GM18505 (cell line): ENCODE results near the gene SLC22A1.
"Not testable (repeated sequence)": the region's sequence is repeated elsewhere in the genome, so short reads cannot be mapped to it uniquely, and the experiment has no call there.

ENCODE experiments used
- ATAC-seq: cut with Tn5 transposase; IDR thresholded peaks from one replicate; pipeline ENCODE4 v1.9.1; 2021; ENCODE audit not compliant: unreplicated experiment
- POLR2A ChIP-seq: IDR thresholded peaks from 4 replicates; pipeline ENCODE4 v1.6.1; 2011; ENCODE audit warnings: borderline replicate concordance; ENCODE audit not compliant: insufficient read depth, insufficient read length; ENCODE audit errors: extremely low read depth

Gene SLC22A1

DNA sequence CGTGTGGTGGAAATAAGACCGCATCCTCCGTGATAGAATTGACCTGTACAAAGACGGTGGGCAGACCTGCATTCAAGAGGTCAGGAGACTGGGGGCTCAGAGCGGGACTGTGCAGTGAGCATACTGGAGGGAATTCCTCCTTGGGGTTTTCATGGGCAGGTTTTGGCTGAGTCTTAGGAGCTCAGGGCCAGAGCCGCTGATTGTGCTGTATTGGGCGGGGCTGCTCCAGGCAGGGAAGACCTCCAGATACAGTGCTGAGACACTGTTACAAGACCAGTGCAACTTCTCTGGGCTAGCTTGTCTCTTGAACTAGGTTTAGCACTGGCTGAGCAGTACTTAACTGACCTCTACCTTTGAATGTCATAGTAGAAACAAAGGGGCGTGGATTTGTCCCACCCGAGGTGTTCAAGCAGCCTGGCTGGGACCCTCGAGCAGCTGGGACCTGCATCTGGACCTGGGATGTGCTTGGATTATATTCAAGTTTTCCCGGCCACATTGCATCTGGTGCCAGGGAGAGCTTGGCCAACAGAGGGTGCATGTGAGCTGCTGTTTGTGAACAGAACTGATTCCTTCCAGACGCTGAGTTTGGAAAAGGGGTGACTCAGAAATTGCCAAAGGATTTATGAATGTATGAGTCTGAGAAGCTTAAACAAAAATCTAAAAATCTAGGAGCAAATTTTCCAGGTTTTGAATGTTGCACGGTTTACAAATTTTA, 33.4 kb upstream of the SLC22A1 start:
- no peak for TF ChIP-seq POLR2A
- ATAC-seq: no peak

DNA sequence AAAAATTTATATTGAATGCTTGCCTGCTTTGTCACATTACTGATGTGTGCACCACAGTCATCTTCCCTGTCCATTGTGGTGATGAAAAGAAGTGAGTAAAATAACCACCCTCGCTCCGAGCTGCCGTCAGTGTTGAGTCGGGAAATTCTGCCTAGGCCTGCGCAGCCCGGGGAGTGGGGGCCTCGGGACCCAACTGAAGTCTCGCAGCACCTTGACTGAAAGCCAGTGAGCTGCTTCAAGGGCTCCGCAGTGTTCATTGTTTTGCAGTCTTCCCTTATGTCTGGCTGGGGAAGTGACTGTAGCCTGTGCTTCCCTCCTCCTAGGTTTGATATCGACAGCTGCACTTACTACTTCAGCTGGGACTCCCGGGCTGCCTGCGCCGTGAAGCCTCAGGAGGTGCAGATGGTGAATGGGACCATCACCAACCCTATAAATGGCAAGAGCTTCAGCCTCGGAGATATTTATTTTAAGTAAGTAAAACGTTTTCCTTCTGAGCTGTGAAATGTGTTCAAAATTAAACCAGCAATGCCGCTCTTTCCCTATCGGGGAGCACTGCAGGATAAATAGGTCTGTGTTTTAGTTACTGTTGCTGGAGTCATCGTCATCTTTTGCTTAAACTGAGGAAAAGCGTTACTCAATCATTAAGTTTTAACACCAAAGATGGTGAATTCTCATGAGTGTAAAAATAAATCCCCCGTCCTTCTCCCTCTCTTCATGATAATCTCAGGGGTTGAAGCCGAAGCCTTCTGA, 32.7 kb upstream of the SLC22A1 start:
- ATAC-seq: no peak
- TF ChIP-seq POLR2A: no peak

DNA sequence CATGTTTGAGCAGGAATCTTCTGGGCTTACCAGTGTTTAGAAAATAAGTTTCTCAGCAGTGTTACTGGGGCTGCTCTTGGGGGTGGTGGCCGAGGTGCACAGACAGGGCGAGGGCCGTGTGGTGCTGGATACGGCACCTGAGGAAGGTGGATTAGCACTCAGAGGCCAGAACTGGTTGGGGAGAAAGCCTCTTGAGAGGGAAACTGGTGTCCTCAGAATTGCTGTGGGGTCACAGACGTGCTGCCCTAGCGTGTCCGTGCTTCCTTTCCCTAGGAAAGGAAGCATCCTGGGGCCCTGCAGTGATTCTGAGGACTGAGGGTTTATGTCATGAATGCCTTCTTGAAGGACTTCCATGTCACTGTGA, 32.1 kb upstream of the SLC22A1 start:
- TF ChIP-seq POLR2A: no peak

DNA sequence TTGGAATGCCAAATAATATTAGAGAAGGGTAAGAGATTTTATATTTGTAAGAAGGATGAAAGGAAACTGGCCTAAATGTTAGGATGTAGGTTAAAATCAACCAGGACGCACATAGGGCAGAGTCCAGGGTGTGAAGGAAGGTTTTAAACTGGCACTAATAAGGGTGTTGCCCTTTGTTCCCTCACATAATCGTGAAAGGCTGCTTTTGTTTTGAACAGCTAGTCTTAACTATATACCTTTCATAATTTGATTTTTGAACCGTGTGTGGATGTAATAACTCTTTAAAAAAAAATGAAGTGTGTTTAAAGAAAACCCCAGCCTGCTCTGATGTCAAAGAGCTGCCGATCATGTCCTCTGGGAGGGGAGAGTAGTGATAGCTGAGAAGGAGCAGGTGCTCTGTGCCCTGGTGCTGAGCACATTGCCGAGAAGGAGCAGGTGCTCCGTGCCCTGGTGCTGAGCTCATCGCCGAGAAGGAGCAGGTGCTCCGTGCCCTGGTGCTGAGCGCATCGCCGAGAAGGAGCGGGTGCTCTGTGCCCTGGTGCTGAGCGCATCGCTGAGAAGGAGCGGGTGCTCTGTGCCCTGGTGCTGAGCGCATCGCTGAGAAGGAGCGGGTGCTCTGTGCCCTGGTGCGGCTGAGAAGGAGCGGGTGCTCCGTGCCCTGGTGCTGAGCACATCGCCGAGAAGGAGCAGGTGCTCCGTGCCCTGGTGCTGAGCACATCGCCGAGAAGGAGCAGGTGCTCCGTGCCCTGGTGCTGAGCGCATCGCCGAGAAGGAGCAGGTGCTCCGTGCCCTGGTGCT, 31.0 kb upstream of the SLC22A1 start:
- ATAC-seq: not testable (repeated sequence)

More for the DNA sequence above, 32.1 kb upstream of the SLC22A1 start:
- ATAC-seq: no peak

DNA sequence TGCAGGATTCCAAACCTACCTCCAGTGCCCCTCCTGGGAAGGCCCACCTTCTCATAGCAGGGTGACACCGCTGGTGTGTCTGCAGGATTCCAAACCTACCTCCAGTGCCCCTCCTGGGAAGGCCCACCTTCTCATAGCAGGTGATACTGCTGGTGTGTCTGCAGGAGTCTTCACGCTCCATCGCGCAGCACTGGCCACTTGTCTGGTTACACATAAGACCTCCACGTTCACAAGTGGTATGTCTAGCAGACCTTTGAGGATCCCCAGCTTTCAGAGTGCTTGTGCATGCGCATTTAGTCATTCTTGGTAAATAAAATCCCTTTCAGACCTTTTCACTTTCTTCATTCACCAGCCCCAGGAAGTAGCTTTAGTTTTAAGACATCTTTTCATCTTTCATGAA, 29.4 kb upstream of the SLC22A1 start:
- not testable (repeated sequence) for ATAC-seq

DNA sequence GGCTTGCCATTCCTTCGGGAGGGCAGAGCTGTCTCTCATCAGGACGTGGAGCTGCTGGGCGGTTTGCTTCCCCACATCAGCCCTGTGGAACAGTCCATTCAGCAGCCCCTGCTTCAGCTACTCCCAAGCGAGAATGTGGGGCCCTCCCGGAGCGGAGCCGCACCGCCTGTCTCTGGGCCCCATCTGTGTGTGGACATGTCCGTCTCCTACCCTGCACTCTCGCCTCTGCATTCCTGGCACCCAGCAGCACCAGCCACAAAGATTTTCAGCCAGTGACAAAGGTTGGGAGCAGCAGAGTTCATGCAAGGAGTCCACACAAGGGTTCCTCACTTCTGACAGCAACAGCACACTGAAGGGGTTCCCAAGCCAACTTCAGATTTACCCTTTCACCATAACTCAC, 29.0 kb upstream of the SLC22A1 start:
- no peak for TF ChIP-seq POLR2A
- ATAC-seq: no peak

DNA sequence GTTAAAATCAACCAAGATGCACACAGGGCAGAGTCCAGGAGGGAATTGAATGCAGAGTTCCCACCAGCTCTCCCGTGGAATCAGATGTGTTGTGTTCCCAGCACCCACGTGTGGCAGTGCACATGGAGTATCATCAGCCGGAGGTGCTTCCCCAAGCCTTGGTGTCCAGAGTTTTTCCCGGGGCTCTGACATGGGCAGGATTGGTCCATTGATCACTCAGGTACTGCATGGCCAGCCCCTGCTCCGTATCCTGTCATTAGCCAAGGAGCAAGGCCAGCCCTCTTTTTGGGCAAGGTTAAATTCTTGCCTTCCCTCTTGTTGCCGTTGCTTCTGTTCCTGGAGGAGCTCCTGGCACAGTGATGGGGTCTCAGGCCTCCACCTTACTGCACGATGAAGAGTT, 28.6 kb upstream of the SLC22A1 start:
- no peak for ATAC-seq
- TF ChIP-seq POLR2A: no peak

DNA sequence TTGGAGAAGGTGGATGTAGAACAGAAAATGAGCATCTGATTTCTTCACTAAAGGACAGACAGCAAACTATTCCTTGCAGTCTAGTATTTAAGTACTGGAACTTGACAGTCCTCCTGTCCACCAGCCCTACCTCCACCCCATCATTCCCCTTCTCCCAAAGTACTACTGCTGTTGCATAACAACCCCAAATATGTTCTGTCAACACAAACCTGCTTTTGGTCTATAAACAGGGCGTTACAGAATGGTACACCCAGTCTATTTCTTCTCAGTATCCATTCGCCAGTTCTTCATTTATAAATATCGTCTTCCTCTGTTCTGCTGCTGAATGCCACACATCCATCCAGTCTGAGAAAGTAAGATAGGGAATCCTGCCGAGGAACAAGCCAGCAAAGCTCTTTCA, 27.7 kb upstream of the SLC22A1 start:
- ATAC-seq: no peak
- TF ChIP-seq POLR2A: no peak

DNA sequence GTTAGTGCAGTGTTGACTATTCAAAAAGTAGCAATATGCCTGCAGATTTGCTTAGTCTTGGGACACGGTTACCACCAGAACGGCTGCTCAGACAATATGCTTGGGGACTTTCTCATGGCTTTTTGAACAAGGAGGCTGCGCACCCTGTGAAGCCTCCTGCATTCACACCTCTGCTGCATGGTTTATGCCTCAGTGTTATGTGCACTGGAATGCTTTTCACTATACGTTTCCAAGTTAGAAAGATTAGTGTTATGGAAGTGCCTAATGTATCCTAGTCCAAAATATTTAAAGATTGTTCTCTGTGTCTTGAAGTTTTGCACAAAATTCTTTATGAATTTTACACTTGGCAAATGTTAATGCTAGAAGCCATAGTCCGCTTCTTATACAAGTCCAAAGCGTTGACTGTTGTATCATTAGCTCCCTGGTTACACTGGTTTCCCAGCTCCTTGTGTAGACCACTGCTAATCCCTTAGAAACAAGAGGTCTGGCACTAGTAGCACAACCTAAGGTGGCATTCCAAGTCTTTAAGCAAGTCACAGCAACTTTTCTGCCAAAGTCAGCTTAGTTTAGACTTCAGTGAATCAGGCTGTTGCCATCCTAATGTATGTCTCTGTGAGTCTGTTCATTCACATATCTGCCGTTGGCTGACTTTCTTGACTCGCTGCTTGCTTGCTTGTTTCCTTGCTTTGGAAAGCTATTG, 26.3 kb upstream of the SLC22A1 start:
- TF ChIP-seq POLR2A: no peak
- no peak for ATAC-seq

DNA sequence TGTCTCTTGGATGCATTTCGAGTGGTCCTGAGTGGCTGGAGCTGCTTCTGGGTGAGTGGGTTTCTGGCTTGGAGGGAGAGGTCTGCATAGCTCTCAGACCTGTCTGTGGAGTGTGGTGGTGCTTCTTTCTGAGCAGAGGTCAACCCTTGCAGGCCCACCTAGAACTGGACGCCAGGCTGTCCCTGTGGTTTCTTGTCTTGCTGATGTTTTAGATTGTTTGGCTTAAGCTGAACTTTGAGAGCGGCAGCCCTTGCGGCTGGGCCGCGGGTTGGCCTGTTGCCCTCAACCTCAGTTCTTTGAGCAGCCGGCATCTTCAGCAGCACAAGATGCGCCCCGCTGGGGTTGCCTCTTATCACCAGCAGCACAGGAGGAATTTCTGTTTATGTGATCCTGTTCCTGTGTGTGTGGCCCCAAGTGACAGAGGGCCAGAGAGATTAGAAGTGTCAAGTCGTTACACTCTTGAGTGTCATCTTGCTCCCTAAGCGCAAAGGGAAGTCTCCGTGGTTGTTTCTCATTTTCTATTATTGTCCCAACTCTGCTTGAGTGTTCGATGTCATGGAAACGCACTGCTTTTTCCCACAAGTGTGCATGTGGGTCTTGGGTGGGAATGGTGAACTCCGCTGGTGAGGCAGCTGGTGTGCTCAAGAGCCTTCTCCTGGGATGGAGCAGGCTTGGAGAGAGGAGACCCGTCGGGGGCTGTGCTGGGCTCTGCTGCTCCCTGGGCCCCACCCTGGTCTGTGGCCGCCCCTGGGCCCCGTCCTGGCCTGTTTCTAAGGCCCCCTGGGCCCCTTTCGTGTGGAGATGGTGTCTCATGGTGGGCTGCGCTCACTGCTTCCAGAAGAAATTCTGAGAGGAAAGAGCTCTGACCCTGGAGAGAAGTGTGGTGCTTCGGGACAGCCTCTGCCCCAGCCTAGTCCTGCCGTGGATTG, 20.1 kb upstream of the SLC22A1 start:
- ATAC-seq: no peak

DNA sequence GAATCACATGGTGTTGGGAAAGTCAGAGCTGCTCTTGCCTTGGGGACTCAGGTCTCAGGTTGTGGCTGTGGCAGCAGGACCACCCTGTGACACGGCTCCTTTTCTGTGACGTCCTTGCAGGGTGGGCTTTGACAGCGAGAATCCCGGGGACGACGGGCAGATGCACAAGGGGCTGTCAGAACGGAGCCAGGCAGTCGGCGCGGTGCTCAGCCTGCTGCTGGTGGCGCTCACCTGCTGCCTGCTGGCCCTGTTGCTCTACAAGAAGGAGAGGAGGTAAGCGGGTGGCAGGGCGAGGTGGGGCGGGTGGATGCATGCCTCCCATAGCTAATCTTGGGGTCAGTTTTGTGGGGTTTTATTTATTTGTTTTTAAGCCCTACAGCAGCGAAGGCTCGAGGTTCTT, 19.2 kb upstream of the SLC22A1 start:
- no peak for TF ChIP-seq POLR2A

More for the DNA sequence above, 20.1 kb upstream of the SLC22A1 start:
- no peak for TF ChIP-seq POLR2A

More for the DNA sequence above, 19.2 kb upstream of the SLC22A1 start:
- no peak for ATAC-seq
